ENCODE data around the gene FBXW2.
A peak's percentile ranks its signal among the peaks of the same experiment; 100 is the strongest.

The FBXW2 gene

DNA sequence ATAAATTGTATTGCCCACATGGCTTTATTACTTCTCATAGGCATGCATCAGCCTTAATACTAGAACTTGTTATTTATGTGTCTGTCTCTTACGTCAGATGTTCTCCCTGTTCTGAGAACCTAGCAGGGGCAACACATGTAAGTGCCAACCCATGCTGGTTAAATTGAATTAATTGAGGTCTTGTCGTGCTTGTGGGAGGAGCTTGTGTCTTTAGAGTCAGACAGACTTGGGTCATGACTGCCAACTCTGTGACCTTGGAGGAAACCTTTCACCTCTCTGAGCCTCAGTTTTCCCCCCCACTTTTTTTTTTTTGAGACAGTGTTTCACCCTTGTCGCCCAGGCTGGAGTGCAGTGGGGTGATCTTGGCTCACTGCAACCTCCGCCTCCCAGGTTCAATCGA is 76.7 kb downstream of the FBXW2 start:
- DNase-seq (ENCODE audit: extremely low read depth in 1 of 2, low read depth in 1 of 2): no peak

DNA sequence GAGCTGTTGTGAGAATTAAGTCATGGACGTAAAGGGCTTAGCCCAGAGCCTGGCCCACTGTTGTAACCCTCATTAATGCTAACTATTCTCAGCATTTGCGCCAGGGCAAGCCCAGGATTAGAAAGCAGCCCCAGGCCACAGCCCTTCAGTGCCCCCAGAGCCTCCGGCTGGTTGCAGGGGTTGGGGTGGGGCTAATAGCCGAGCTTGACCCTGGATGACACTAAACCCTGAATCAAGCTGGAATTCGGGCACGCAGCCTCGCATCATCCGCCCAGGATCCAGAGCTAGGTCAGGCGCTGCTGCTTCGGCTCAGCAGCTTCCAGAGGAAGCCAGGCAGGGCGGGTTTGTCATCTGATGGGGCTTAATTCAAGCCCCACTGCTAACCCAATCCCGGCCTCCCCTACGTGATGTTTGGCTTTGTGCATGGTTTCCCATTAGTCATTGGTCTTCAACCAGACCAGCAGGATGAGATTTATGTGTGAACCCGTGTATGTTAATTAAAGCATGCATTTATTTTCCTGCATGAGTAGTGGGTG is 77.8 kb downstream of the FBXW2 start:
- no peak for DNase-seq (ENCODE audit: extremely low read depth in 1 of 2, low read depth in 1 of 2)

DNA sequence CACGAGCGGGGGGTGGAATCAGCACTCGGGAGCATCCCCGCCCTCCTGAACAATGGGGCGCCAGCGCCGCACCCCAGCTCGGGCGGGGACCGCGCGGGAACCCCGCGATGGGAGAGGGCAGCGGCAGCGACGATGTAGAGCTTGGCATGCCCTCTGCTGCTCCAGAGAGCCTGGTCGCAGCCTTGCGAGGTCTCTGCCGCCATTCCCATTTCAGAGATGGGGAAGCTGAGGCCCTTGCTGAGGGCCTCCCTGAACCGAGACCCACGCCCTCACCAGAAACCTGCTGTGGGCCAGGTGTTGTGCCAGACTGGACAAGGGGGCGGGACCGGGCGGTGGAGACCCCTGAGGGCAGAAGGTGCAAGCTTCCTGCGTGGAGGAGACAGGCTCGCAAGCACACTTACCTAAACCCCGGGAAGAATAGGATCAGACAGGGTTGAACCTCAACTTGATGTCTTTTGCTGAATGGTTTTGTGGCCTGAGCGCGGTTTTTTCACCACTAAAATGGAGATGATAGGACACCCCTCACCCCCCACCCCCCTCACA is 78.3 kb downstream of the FBXW2 start:
- no peak for DNase-seq (ENCODE audit: extremely low read depth in 1 of 2, low read depth in 1 of 2)

DNA sequence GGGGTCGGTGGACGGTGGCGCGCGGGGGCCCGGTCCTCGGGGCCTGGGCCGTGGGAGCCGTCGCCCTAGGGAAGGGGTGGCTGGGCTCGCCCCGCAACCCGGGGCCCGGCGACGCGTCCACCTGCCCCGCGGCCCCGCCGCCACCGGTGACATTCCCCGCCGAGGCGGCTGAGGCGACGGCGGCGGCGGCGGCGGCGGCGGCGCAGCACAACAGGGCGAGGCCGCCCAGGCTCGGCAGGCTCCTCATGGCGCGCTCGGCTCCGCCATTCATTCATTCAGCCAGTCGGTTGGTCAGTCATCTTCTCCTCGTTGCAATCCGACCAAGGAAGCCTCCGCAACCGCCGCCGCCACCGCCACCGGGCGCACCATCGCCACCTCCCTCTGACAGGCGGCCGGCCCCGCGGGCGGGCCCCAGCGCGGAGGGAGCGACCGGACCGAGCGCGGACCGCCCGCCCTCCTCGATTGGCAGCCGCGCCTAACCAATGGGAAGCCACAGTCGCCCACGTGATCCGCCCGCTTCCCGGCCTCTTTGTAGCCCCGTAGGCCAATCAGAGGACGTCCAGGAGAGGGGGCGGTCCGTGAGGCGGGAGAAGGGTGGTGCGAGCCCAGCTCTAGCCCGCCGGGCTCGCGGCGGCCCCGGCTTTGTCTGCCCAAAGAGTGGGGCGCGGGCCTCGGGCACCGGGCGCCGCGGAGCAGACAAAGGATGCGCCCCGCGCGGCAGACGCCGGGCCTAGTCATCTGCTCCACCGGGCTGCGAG is 78.9 kb downstream of the FBXW2 start, which contains the start of gene MEGF9:
MEGF9 (minus strand) TSS at position 383 of the 758 bp plus-strand sequence; CDS start at position 271, 112 bp downstream.
- DNase-seq (ENCODE audit: extremely low read depth in 1 of 2, low read depth in 1 of 2): peak; percentile 96 to 97

DNA sequence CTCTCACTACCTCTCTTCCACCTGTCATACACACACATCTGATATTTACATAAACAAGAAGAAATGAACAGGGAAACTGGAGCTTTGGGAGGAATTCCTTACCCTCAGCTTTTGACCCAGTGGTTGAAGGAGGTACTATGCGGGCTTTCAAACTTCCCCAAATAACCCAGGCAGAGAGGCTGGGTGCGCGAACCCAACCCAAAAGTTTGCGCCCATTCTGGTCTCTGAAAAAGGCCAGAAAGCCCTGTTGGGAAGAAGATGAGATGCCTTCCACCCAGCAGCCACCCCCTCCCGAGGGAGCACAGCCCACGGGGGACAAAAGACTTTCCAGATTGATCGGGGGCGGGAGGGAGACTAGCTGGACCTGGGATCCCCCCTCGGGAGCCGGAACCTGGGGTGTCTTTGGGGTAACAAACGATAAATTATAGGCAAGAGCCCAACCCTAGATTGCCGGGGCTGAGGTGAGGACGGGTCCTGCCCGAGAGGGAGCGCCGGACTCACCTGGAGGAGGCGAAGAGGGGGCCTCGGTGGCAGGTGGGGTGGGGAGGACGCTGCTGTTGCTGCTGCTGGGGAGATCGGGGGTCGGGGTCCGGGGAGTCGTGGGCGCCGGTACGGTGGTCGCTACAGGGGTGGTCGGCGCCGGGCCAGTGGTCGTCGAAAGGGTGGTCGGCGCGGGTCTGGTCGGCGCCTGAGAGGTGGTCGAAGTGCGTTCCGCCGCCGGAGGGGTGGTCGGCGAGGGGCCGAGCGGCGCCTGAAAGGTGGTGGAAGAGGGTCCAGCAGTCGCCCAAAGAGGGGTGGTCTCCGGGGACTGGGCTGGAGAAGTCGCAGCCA is 79.7 kb downstream of the FBXW2 start:
- no peak for DNase-seq (ENCODE audit: extremely low read depth in 1 of 2, low read depth in 1 of 2)

DNA sequence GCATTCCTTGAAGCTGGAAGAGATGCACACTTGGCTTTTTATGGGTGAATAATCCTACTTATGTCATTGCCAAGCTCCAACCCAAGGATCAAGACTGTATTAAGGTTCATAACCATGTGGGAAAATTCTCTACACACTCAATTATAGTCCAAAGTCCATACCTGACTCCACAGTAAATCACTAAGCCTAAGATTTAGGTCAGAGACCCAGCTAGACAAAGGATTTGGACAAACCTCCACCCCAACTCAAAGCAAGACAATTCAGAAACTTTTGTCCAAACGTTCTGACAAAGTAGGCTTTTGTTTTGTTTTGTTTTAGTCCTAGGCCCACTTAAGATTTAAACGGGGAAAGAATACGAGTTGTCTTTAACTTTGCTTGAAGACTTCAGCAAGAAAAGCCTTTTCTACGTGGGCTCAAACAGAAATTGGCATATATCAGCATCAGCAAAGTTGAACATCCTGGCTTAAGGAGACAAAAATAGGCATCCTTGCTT is 80.6 kb downstream of the FBXW2 start:
- no peak for DNase-seq (ENCODE audit: extremely low read depth in 1 of 2, low read depth in 1 of 2)

DNA sequence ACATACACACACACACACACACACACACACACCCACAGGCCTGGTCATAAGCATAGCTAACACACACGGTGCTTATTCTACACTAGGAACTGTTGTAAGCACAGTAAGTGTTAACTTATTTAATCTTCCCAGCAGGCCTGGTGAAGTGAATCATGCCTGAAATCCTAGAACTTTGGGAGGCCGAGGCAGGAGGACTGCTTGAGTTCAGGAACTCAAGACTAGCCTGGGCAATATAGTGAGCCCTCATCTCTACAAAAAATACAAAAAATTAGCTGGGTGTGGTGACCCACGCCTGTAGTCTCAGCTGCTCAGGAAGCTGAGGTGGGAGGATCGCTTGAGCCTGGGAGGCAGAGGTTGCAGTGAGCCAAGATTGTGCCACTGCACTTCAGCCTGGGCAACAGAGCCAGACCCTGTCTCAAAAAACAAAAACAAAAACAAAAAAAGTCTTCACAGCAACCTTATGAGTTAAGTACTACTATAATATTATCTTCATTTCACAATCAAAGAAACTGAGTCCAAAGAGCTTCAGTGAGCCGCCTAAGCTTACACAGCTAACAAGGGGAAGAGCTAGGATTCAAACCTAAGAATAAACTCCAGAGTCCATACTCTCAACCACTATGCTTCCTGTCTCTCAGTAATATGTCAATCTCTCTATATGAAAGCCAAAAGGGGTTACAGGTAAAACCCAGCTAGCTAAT is 81.2 kb downstream of the FBXW2 start:
- DNase-seq (ENCODE audit: extremely low read depth in 1 of 2, low read depth in 1 of 2): no peak

DNA sequence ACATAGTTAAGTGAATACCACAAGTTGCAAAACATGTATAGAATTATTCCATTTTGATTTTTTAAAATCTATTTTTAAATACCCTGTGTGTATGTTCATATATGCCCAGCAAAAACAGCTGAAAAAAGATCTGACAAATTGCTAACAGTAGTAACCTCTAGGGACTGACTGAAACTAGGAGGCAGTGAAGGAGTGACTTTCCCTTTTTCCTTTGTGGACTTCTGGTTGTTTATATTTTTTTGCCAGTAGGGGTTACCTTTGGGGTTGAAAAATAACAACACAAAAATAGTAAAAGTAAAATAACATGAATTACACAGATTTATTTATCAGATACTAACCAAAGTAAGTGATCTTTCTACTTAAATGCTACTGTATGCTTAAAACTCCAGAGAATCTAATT is 81.9 kb downstream of the FBXW2 start:
- DNase-seq (ENCODE audit: extremely low read depth in 1 of 2, low read depth in 1 of 2): no peak

DNA sequence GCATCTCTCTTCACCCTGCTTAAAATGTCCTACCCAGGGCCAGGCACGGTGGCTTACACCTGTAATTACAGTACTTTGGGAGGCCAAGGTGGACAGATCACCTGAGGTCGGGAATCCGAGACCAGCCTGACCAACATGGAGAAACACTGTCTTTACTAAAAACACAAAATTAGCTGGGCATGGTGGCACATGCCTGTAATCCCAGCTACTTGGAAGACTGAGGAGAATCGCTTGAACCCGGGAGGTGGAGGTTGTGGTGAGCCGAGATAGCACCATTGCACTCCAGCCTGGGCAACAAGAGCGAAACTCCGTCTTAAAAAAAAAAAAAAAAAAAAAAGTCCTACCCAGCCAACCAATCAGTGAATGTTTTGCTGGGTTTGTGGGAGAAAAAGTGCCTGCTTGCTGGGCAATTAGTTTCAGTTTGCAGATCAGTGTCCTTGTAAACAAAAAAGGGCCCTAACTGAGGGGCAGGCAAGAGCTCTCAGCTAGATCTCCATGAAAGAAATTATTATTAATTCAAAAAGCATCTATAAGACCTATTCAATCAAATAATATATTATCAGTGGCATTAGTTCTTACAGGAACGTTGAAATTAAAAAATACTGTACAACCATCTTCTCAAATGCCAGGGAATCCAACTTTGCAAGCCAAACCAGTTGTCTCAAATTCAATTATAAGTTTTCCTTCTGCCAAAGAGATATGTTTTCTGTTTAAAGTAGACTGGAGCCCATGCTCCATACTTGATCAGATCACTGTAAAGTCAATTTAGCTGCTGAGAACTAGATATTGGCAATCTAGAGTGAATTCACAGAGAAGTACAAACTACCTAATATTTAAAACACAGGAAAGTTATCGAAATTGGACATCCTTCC is 82.9 kb downstream of the FBXW2 start:
- no peak for DNase-seq (ENCODE audit: extremely low read depth in 1 of 2, low read depth in 1 of 2)

DNA sequence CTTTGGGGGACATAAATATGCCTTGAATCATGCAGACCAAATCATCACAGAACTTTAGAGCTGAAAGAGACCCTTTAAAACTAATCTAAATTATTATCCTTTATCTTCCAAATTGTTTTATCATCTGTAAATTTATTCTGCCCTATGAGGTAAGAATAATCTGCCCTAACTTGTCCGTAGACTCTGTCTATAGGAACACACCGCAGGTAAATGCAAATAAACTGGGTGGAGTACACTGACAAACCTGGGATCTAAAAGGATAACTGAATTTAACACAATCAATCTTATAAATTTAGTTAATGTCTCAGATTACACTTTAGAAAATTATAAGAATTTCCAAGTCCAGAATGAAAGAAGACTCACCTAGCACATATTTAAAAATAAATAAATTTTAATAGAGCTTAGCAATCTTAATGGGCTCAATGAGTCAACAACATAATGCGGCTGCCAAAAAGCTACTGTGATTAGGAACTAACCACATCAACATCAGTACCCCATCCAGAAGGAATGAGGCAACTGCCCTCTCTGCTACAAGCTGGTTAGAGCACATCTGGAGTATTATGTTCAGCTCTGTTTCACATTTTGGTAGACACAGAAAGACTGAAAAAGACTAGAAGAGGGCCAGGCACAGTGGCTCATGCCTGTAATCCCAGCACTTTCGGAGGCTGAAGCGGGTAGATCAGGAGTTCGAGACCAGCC is 84.5 kb downstream of the FBXW2 start:
- DNase-seq (ENCODE audit: extremely low read depth in 1 of 2, low read depth in 1 of 2): no peak

DNA sequence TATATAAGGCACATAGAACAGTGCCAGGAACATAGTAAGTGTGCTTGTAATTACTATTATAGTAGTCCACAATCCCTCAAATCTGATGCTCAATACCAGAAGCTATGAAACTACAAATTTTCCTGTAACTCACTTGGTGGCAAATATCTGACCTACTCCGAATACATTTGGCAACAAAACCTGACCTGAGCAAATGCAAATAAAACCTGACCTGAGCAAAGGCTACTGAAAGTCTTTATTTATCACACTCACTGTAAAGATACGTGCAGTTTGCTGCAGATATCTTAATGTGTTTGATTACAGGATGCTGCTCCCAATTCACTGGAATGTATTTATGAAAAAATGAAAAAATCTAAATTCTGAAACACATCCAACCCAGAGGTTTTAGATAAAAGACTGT is 86.0 kb downstream of the FBXW2 start:
- DNase-seq (ENCODE audit: extremely low read depth in 1 of 2, low read depth in 1 of 2): no peak
